RWPE2 (cell line): ENCODE data around the gene SLC35E2B.

Experiments used
- ATAC-seq: fragments of 200-7000 bp; cut with Tn5 transposase; 3 replicates; pipeline ENCODE4 v1.9.1; 2021; ENCODE audit warnings: low read depth
- DNase-seq: peaks from one replicate; pipeline ENCODE4 v3.0.0-alpha.2; 2020; ENCODE audit warnings: low spot score
- H3K27ac ChIP-seq: fragments of 450-650 bp; 2 replicates; pipeline ENCODE4 v1.5.1; 2017; ENCODE audit warnings: mild to moderate bottlenecking; ENCODE audit not compliant: poor library complexity, severe bottlenecking
- H3K27me3 ChIP-seq: fragments of 250-450 bp; sonication (Bioruptor Pico); 2 replicates; pipeline ENCODE4 v1.5.1; 2021; ENCODE audit warnings: mild to moderate bottlenecking, moderate library complexity; ENCODE audit not compliant: insufficient read depth, poor library complexity, severe bottlenecking
- H3K36me3 ChIP-seq: fragments of 250-450 bp; sonication (Bioruptor Pico); 2 replicates; pipeline ENCODE4 v1.5.1; 2020; ENCODE audit warnings: low read depth, mild to moderate bottlenecking, moderate library complexity
- H3K4me1 ChIP-seq: fragments of 250-450 bp; sonication (Bioruptor Pico); 2 replicates; pipeline ENCODE4 v1.5.1; 2021; ENCODE audit warnings: mild to moderate bottlenecking, moderate library complexity; ENCODE audit not compliant: insufficient read depth, poor library complexity, severe bottlenecking
- H3K4me3 ChIP-seq: fragments of 250-450 bp; sonication (Bioruptor Pico); 2 replicates; pipeline ENCODE4 v1.5.1; 2021; ENCODE audit warnings: mild to moderate bottlenecking, moderate library complexity; ENCODE audit not compliant: severe bottlenecking
- H3K9me3 ChIP-seq: fragments of 250-450 bp; sonication (Bioruptor Pico); 2 replicates; pipeline ENCODE4 v1.5.1; 2021; ENCODE audit warnings: mild to moderate bottlenecking, moderate library complexity; ENCODE audit not compliant: severe bottlenecking
- TF ChIP-seq, protein P1 (sequence below): fragments of 450-650 bp; IDR thresholded peaks from one replicate; pipeline ENCODE4 v1.5.1; 2017; ENCODE audit warnings: mild to moderate bottlenecking, moderate library complexity; ENCODE audit not compliant: poor library complexity, severe bottlenecking

Gene SLC35E2B

GRCh38 chr1:1615256-1616044 lies 77.1 kb downstream of the SLC35E2B start, which contains the start of gene MIB2:
MIB2 (plus strand) TSS chr1:1615500; CDS start chr1:1623453, 7,953 bp downstream.
- H3K27me3 ChIP-seq = no peaks in the 10 kb centered on the region
- TF ChIP-seq, protein P1, sequence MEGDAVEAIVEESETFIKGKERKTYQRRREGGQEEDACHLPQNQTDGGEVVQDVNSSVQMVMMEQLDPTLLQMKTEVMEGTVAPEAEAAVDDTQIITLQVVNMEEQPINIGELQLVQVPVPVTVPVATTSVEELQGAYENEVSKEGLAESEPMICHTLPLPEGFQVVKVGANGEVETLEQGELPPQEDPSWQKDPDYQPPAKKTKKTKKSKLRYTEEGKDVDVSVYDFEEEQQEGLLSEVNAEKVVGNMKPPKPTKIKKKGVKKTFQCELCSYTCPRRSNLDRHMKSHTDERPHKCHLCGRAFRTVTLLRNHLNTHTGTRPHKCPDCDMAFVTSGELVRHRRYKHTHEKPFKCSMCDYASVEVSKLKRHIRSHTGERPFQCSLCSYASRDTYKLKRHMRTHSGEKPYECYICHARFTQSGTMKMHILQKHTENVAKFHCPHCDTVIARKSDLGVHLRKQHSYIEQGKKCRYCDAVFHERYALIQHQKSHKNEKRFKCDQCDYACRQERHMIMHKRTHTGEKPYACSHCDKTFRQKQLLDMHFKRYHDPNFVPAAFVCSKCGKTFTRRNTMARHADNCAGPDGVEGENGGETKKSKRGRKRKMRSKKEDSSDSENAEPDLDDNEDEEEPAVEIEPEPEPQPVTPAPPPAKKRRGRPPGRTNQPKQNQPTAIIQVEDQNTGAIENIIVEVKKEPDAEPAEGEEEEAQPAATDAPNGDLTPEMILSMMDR = no peak
- no peaks in the 10 kb centered on the region for H3K36me3 ChIP-seq
- H3K4me3 ChIP-seq = peak within 1 kb of the TSS; percentile 83
- no peaks in the 10 kb centered on the region for H3K4me1 ChIP-seq
- DNase-seq (peak; percentile 95), ATAC-seq (peak; percentile 81)
- peak within 1 kb of the TSS; percentile 83 for H3K27ac ChIP-seq
- H3K9me3 ChIP-seq = no peaks in the 10 kb centered on the region

GRCh38 chr1:1614954-1615255 lies 77.7 kb downstream of the SLC35E2B start:
- no peaks in the 10 kb centered on the region for H3K36me3 ChIP-seq
- TF ChIP-seq, protein P1 = no peak
- DNase-seq (no peak), ATAC-seq (no peak)
- H3K4me1 ChIP-seq = no peaks in the 10 kb centered on the region
- no peaks in the 10 kb centered on the region for H3K27me3 ChIP-seq
- H3K4me3 ChIP-seq = peak overlapping the region; percentile 83
- no peaks in the 10 kb centered on the region for H3K9me3 ChIP-seq
- peak overlapping the region; percentile 83 for H3K27ac ChIP-seq

GRCh38 chr1:1614204-1614953 lies 78.2 kb downstream of the SLC35E2B start:
- ATAC-seq = peak; percentile 4; the same call in 1 of the 3 replicates
- H3K4me1 ChIP-seq = no peaks in the 10 kb centered on the region
- TF ChIP-seq, protein P1 = no peak
- DNase-seq = no peak
- H3K9me3 ChIP-seq = no peaks in the 10 kb centered on the region
- H3K27ac ChIP-seq = peak overlapping the region; percentile 83
- peak overlapping the region; percentile 83 for H3K4me3 ChIP-seq
- H3K36me3 ChIP-seq = no peaks in the 10 kb centered on the region
- no peaks in the 10 kb centered on the region for H3K27me3 ChIP-seq

DNA sequence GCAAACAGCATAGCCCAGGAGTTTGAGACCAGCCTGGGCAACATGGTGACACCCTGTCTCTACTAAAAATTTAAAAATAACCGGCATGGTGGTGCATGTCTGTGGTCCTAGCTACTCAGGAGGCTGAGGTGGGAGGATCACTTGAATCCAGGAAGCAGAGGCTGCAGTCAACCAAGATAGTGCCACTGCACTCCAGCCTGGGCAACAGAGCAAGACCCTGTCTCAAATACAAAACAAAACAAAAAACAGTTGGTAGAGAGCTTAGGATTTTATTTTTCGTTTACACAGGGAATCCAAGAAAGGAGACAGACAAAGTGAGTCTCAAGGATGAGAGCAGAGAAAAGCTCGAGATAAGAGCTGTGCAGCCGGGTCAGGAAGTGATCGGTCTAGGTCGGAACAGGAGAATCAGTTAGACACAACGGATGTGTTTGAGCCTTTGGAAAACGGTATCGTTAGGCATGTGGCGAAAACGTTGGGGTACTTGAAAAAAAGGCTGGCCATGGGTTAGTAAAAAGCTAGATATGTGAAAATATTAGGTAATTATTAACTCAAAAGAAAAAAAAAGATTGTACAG lies 79.0 kb downstream of the SLC35E2B start:
- Histone ChIP-seq H3K27me3 (no peaks in the 10 kb centered on the region), H3K27ac (peak overlapping the region; percentile 83)
- ATAC-seq = no peak

More for the DNA sequence above, 79.0 kb downstream of the SLC35E2B start:
- H3K4me3 ChIP-seq = no peak overlapping the region
- H3K9me3 ChIP-seq = no peaks in the 10 kb centered on the region
- H3K36me3 ChIP-seq = no peaks in the 10 kb centered on the region
- H3K4me1 ChIP-seq = no peaks in the 10 kb centered on the region
- TF ChIP-seq, protein P1 = no peak
- DNase-seq = no peak
